ENCODE results near the gene PNPLA7.
"Not testable (repeated sequence)": the region's sequence is repeated elsewhere in the genome, so short reads cannot be mapped to it uniquely, and the experiment has no call there.

PNPLA7 gene

DNA sequence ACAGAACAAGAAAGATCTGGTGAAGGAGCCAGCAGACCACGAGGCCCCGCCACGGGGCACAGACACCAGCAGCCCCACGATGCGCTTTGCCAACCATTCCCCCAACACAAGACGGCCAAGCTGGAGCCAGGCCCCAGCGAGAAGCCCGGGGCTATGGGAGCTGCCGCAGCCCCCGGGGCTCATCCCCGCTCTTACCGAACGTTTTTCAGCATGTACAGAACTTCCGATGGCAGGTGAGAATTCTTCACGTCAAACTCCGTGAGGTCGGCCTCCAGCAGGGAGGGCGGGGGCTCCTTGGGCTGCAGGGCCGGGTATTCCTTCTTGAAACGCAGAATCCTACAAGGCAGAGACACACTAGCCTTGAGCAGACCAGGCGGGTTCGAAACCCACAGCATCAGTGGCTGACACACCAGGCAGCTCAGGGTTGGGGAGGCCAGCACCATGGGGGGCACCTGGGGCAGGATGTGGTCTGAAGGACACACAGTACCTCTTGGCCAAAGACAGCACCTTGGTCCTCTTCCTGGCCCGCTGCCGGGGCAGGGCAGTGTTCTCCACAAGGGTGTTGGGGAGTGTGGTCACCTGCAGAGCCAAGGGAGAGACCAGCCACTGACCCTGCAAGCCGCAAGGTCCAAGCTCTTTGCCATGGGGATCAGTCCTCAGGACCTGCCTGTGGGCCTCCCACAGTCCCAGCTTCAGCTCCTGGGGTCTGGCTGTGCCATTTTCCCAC, 6.8 kb downstream of the PNPLA7 start:
- FAIRE-seq (no peak), DNase-seq (ENCODE audit: insufficient read length, low spot score) (no peak)

DNA sequence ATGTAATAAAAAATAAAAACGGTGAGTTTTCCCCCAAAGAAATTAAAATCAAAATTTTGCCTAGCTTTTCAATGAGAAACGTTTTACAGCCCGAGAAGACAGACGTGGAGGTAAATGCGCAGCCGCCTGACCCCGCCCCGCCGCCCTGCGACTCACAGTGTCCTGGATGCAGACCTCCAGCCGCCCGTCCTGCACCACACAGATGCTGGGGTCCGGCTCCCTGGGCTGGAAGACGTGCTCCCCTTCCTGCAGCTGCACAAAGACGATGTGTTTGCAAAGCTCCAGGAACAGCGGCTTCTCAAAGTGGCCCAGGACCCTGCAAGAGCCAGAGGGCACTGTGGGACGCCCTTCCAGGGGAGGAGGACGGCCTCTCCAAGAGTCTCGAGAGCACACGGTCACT, 7.7 kb downstream of the PNPLA7 start:
- no peak for FAIRE-seq
- no peak for DNase-seq (ENCODE audit: insufficient read length, low spot score)

DNA sequence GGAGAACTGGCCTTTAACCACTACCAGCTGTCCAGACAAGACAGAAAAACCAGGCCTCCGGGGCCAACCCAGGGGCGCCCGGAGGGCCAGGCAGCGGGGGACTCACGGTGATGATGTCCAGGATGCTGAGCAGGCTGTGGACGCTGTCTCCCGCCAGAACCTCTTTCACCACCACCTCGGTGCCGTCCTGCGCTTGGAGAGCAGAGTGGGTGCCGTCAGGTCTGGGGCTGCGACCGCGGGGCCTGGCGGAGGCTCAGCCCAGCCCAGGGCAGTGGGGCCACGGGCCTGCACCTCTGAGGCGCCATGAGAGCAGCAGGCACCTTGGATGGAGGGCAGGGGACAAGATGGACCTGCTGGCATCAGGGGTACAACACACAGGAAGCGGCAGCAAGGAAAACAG, 9.7 kb downstream of the PNPLA7 start:
- DNase-seq (ENCODE audit: insufficient read length, low spot score) (no peak), FAIRE-seq (no peak)

DNA sequence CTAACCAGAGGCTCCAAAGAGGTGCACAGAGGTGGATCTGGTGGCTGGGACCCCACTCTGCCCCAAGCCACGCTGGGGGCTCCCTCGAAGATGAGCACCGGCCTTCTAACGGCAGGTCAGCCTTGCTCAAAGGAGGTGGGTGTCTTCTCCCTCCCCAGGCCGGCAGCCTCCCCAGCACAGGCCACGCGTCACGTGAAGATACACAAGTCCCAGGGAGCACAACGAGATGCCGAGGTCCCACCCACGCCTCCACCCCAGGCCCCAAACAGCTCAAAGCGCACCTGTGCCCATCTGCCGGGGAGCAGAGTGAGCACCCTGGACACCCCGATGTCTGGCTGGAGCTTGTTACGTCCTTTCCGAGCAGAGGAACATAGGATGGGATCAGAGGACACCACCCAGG, 12.1 kb downstream of the PNPLA7 start:
- no peak for FAIRE-seq
- no peak for DNase-seq (ENCODE audit: insufficient read length, low spot score)

DNA sequence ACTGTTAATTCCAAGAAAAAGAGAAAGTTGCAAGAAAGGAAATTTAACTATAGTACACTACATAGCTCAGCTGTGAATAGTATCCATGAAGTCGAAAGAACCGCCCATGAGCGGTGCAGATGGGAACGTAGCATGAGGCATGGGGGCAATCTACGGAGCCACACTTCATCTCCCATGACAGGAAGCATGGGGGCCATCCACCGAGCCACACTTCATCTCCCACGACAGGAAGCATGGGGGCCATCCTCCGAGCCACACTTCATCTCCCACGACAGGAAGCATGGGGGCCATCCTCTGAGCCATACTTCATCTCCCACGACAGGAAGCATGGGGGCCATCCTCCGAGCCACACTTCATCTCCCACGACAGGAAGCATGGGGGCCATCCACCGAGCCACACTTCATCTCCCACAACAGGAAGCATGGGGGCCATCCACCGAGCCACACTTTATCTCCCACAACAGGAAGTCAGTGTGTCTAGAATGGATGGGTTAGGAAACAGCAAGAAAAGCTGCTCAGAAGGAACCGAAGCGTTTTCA, 13.5 kb downstream of the PNPLA7 start:
- FAIRE-seq; DNase-seq (ENCODE audit: insufficient read length, low spot score): not testable (repeated sequence)

DNA sequence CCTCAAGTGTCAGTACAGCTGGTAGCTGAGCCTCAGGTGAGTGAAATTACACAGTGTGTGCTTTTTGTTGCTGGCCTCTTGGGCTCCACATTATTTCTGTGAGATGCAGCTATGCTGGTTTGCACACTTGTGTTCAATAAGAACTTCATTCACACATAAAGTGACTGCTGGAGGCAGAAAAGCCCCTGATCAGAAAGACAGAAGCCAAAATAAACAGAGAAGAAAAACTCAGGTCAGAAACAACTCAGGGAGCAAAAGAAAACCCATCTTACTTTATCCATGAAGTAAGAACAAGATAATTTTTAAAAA, 15.1 kb downstream of the PNPLA7 start:
- no peak for DNase-seq (ENCODE audit: insufficient read length, low spot score)
- FAIRE-seq: no peak

DNA sequence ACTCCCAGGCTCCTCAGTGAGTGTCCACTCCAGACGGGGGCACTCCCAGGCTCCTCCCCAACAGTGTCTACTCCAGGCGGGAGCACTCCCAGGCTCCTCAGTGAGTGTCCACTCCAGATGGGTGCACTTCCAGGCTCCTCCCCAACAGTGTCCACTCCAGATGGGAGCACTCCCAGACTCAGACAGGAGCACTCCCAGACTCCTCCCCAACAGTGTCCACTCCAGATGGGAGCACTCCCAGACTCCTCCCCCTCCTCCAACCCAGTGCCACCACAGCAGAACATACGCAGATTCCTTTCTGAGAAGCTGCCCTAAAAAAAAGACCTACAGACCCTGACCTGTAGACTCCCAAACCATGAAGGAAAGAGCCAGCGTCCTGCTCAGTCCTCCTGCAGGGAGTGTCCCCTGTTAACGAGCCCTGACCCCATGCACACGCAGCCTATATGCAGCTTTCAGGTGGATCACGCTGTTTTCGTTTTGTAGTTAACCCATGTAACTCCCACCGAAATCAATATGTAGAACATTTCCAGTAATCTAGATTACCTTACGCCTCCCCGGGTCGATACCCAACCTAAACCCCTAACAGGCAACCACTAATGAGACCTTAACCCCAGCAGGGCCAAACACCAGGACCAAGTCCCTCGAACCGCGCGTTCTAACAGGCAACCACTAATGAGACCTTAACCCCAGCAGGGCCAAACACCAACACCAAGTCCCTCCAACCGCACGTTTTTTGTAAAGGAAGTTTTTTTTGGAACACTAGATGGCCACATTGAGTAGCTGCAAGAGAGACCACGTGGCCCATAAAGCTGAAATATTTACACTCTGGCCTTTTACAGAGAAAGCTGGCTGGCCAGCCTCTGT, 15.7 kb downstream of the PNPLA7 start:
- DNase-seq (ENCODE audit: insufficient read length, low spot score) (peak; percentile 43), FAIRE-seq (peak; percentile 64)

DNA sequence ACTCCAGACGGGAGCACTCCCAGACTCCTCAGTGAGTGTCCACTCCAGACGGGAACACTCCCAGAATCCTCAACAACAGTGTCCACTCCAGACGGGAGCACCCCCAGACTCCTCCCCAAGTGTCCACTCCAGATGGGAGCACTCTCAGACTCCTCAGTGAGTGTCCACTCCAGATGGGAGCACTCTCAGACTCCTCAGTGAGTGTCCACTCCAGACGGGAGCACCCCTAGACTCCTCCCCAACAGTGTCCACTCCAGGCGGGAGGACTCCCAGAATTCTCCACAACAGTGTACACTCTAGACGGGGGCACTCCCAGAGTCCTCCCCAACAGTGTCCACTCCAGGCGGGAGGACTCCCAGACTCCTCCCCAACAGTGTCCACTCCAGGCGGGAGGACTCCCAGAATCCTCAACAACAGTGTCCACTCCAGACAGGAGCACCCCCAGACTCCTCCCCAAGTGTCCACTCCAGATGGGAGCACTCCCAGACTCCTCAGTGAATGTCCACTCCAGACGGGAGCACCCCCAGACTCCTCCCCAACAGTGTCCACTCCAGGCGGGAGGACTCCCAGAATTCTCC, 17.2 kb downstream of the PNPLA7 start:
- FAIRE-seq; DNase-seq (ENCODE audit: insufficient read length, low spot score): not testable (repeated sequence)

DNA sequence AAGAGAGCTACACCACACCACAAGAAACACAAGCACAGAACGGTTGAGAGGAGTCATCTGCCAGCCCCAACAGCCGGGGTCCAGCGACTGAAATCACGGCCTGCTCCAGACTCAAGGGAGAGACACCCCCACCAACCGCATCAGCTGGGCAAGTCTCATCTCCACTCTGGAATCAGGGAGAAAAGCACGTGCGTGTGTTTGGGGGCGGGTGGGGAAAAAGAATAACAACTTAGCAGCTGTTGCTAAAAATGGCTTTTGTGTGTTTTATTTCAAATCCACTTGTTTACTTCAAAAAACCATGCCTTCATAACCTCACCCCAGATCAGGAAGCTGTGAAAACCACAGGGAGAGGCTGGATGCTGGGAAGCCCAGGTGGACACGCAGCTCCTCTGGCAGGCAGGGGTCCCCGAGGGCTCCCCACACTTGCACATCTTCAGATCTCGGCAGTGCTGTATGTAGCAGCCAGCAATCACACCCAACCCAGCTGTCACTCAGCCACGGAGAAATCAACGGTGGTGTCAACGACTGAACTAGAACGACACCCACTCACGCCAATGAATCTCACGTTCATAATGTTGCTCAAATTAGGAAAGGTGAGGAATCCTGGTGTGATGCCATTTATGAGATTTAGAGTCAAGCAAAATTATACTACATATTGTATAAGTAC, 19.0 kb downstream of the PNPLA7 start:
- no peak for FAIRE-seq
- DNase-seq (ENCODE audit: insufficient read length, low spot score): no peak

DNA sequence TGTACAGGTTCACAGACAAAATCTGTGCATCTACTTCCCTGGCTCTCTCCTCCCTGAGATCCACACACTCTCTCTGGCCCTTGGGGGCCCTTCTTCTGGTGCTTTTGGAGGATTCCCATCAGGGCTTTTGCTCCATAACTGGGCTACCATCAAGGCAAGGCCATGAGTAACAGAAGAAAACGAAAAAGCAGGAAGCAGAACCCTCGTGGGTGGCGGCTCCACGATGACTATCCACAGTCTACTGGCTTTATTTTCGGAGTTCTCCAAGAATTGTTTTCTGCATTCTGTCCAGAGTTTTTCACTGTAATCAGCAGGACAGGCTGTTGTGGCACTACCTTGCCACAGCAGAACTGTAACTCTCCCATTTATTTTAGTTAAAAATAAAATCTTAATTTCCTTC, 19.9 kb downstream of the PNPLA7 start:
- FAIRE-seq (no peak), DNase-seq (ENCODE audit: insufficient read length, low spot score) (no peak)

DNA sequence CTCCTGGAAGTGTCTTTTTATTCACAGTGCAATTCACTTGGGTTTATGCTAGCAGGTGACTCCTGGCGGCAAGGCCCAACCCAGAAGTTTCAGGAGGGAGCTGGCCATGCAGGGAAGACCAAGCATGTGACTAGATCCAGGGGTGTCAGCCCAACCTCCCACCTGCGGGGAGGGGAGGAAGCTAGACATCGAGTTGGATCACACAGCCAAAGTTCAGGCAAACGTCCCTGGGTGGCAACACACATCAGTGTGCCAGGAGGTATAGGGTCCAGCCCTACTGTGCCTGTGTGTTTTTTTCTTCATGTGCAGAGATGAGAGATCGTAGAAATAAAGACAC, 25.3 kb downstream of the PNPLA7 start:
- DNase-seq (ENCODE audit: insufficient read length, low spot score): no peak
- no peak for FAIRE-seq

DNA sequence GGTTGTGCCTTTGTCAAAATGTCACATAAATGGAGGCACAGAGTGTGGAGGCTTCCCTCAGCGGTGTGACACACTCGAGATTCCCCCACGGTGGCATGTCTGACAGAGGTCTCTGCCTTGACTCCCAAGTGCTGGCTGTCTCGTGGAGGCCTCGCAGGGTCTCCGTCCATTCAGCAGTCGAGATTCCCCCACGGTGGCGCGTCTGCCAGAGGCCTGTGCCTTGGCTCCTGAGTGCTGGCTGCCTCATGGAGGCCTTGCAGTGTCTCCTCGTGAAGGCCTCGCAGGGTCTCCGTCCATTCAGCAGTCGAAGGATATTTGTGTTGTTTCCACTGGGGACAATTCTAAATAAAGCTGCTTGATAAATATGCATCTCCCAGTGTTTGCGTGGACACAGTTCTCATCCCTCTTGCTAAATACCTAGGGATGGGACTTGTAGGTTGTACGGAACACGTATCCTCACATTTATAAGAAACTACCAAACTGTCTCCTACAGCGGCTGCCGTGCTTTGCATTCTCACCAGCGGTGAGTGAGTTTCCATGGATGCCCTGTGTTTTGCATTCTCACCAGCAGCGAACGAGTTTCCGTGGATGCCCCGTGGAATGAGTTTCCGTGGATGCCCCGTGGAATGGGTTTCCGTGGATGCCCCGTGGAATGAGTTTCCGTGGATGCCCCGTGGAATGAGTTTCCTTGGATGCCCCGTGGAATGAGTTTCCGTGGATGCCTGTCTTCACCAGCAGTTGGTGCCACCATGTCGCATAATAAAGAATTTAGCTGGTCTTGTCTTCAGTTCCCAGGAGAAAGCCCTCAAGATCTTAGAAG, 25.8 kb downstream of the PNPLA7 start:
- no peak for DNase-seq (ENCODE audit: insufficient read length, low spot score)
- FAIRE-seq: no peak

DNA sequence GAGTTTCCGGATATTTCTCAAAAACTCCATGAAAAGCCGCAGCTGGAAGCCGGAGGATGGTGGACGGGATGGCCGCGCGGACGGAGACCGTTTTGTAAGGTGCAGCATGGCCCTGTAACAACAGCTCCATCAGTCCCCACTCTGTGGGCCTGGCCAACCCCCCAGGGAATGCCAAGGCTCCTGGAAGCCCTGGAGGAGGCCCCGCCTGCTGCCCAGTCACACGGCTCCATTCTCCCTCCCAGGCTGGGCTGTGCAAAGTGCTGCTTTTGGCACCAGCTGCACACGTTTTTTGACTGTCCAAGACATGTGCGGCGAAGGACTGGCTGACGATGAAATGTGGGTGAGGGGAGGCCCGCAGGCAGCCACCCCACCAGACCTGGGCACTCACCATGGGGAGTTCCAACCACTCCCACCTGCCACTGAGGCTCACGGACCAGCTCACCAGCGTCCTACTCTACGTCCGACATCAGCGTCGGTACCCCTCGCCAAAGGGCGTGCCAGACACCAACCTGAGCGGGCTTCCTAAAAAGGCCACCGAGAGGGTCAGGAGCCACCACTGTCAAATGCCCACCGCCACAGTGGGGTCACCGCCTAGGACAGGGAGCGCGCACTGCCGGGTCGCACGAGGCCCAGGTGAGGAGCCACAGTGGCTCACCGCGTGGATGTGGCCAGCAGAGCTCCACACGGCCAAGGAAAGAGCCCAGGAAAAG, 27.3 kb downstream of the PNPLA7 start:
- no peak for DNase-seq (ENCODE audit: insufficient read length, low spot score)
- no peak for FAIRE-seq

DNA sequence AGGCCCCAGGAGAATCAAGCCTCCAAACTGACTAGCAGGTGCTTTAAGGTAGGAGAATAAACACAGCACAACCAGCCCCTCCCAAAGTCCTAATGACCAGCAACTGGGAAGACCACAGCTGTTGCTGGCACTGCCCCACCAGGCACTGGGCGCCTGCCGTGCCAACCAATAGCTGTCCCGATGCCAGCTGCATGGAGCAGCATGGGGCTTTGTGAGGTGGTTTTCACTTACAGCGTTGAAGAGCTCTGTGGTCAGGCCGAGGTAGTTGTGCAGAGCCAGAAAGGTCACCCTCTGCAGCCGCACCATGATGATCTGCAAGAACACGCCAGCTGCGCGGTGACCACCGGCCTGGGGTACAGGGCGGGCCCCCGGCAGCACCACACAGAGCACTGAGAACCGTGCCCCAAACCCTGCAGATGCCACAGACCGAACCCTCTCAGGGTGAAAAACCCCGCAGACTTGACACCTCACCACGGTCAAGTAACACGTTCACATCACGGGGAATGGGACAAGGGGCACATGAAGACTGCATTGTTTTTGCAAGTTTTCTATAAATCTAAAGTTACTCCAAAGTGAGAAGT, 28.7 kb downstream of the PNPLA7 start:
- FAIRE-seq: no peak
- no peak for DNase-seq (ENCODE audit: insufficient read length, low spot score)

DNA sequence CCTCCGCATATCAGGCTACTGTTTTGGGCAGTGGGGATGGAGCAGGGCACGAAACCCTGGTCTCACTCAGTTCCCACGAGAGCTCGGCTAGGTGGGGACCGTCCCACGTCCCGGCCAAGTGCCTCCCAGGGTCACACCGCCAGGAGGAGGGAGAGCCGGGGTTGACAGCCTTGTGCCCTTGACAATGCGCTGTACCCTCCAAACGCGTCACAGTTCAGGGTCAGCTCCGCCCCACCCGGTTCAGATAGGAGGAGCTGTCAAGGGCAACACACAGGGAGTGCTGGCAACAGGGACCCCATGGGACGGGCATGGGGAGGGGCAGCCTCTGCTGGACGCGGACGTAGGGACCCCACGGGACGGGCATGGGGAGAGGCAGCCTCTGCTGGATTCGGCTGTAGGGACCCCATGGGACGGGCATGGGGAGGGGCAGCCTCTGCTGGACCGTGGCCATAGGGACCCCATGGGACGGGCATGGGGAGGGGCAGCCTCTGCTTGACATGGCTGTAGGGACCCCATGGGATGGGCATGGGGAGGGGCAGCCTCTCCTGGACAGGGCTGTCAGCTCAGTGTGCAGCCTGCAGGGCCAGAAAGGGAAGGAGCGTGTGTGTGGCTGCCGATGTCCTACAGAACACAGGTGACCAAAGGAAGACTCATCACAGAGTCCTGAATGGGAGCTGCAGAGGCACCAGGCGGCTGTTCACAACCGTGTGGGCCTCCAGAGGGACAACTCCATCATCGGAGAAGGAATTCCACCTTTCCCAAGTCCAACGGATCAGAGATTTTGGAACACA, 29.4 kb downstream of the PNPLA7 start:
- no peak for FAIRE-seq
- no peak for DNase-seq (ENCODE audit: insufficient read length, low spot score)

DNA sequence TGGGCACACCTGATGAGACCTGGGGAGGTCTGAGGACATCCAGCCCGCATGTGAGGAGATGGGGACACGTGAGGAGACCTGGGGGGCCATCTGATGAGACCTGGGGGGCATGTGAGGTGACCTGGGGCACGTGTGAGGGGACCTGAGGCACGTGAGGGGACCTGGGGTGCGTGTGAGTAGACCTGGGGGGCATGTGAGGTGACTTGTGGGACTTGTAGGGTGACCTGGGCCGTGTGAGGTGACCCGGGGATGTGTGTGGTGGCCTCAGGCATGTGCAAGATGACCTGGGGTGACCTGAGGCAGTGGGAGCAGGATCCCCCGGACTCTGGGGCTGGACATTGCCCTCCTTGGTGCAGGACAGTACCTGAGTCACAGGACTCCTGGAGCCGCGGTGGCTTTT, 30.6 kb downstream of the PNPLA7 start:
- FAIRE-seq: no peak
- no peak for DNase-seq (ENCODE audit: insufficient read length, low spot score)

DNA sequence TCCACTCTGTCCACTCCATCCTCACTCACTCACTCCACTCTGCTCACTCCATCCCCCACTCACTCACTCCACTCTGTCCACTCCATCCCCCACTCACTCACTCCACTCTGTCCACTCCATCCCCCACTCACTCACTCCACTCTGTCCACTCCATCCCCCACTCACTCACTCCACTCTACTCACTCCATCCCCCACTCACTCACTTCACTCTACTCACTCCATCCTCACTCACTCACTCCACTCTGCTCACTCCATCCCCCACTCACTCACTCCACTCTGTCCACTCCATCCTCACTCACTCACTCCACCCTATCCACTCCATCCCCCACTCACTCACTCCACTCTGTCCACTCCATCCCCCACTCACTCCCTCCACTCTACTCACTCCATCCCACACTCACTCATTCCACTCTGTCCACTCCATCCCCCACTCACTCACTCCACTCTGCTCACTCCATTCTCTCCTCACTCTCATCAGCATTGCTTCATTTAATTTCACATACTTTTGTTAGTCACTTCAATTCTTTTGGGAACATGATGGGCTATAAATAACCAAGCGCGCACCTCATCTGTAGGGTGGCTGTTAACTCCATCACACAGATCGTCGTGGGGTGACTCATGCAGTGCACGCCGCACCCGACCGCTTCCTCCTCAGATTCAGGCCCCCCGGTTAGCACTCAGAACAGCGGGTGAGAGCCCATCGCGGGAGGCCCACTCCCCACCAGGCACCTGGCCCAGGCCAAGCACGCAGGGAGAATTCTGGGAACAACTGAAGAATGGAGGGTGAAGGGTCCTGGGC, 31.3 kb downstream of the PNPLA7 start:
- not testable (repeated sequence) for FAIRE-seq

More for the DNA sequence above, 31.3 kb downstream of the PNPLA7 start:
- DNase-seq (ENCODE audit: insufficient read length, low spot score): not testable (repeated sequence)

All from GM19239 (cell line).